MCF 10A (cell line): ENCODE results near the gene SORBS1. TPM values are rescaled to one million over a fixed set of nuclear protein-coding genes. Genes with fewer than 3 reads are reported as not detected.

Experiments used
- BruUV-seq: library from RNA; stranded (reverse); fragments of 400-500 nt; replicated peaks from 2 replicates; lab custom pipeline; 2021; lab: Mats Ljungman, UMichigan
- CTCF ChIA-PET: fragments of 300-600 bp; sonication (Branson Sonifier 250); formaldehyde crosslinking; extraction: SDS; loops from one replicate; lab custom pipeline; 2021; ENCODE audit warnings: antibody characterized with exemption, inconsistent platforms; lab: Yijun Ruan, JAX
- POLR2A ChIA-PET: fragments of 300-600, 350-650 bp; sonication (Branson Sonifier 250); formaldehyde crosslinking; extraction: SDS; loops from one replicate; lab custom pipeline; 2020; ENCODE audit warnings: antibody characterized with exemption, inconsistent platforms; lab: Yijun Ruan, JAX
- DNase-seq: peaks from one replicate; pipeline ENCODE4 v3.0.0-alpha.2; 2018; ENCODE audit not compliant: unreplicated experiment
- H3K27ac Mint-ChIP-seq: one replicate; pipeline ENCODE4 v1.8.0; 2022; ENCODE audit warnings: mild to moderate bottlenecking, low read depth, mixed read lengths; ENCODE audit not compliant: unreplicated experiment
- H3K27me3 Mint-ChIP-seq: one replicate; pipeline ENCODE4 v1.8.0; 2022; ENCODE audit warnings: mixed read lengths; ENCODE audit not compliant: insufficient read depth, unreplicated experiment
- H3K36me3 Mint-ChIP-seq: one replicate; pipeline ENCODE4 v1.8.0; 2022; ENCODE audit warnings: mild to moderate bottlenecking, moderate library complexity, mixed read lengths; ENCODE audit not compliant: insufficient read depth, unreplicated experiment
- H3K4me1 Mint-ChIP-seq: one replicate; pipeline ENCODE4 v1.8.0; 2022; ENCODE audit warnings: mixed read lengths; ENCODE audit not compliant: insufficient read depth, unreplicated experiment
- H3K4me3 Mint-ChIP-seq: one replicate; pipeline ENCODE4 v1.8.0; 2022; ENCODE audit warnings: mild to moderate bottlenecking, moderate library complexity, mixed read lengths; ENCODE audit not compliant: unreplicated experiment
- H3K9me3 Mint-ChIP-seq: one replicate; pipeline ENCODE4 v1.8.0; 2022; ENCODE audit warnings: mixed read lengths; ENCODE audit not compliant: unreplicated experiment
- CTCF ChIP-seq: fragments of 200-600 bp; IDR thresholded peaks from one replicate; pipeline ENCODE4 v1.8.0; 2022; ENCODE audit warnings: antibody characterized with exemption, mild to moderate bottlenecking; ENCODE audit not compliant: unreplicated experiment
- intact Hi-C: fragments of 100-400 bp; cut with micrococcal nuclease; formaldehyde crosslinking; loops from 2 replicates; pipeline ENCODE4 v1.14.1; 2022
- total RNA-seq: library from RNA; stranded (reverse); gene quantifications from 2 replicates; pipeline ENCODE4 v1.2.3, GENCODE V29; 2022

Gene SORBS1
- total RNA-seq, 1 experiment from 2014 or later = 1.0 TPM

- no TSS peak for BruUV-seq
These were observed 18.4 kb downstream of the SORBS1 start for GRCh38 chr10:95542761-95543160.

GRCh38 chr10:95542330-95542729, 18.8 kb downstream of the SORBS1 start:
- H3K9me3 Mint-ChIP-seq = no peaks in the 10 kb centered on the region
- intact Hi-C loops = no loop called here
- H3K27ac Mint-ChIP-seq = no peak overlapping the region
- no peak for TF ChIP-seq CTCF
- ChIA-PET CTCF (interaction anchor here (0.7 kb wide), 1 partner anchor 56 kb away, joined by 8 read pairs; no protein-coding TSS in a partner anchor), POLR2A (no interaction called here)
- no peak for DNase-seq
- H3K4me3 Mint-ChIP-seq = no peak overlapping the region
- H3K36me3 Mint-ChIP-seq = peaks cover 7% of the 10 kb centered on the region
- no peaks in the 10 kb centered on the region for H3K27me3 Mint-ChIP-seq
- BruUV-seq = no TSS peak
- no peaks in the 10 kb centered on the region for H3K4me1 Mint-ChIP-seq

More at GRCh38 chr10:95542761-95543160, 18.4 kb downstream of the SORBS1 start:
- H3K4me1 Mint-ChIP-seq = no peaks in the 10 kb centered on the region
- POLR2A ChIA-PET = no interaction called here
- H3K27me3 Mint-ChIP-seq = no peaks in the 10 kb centered on the region
- H3K9me3 Mint-ChIP-seq = no peaks in the 10 kb centered on the region
- CTCF ChIA-PET = no interaction called here
- intact Hi-C loops = no loop called here
- DNase-seq = no peak
- peaks cover 5% of the 10 kb centered on the region for H3K36me3 Mint-ChIP-seq
- no peak for TF ChIP-seq CTCF
- no peak overlapping the region for H3K4me3 Mint-ChIP-seq
- H3K27ac Mint-ChIP-seq = no peak overlapping the region

- ChIA-PET POLR2A (no interaction called here), CTCF (no interaction called here)
- H3K27ac Mint-ChIP-seq = no peak overlapping the region
- intact Hi-C loops = no loop called here
- no peaks in the 10 kb centered on the region for H3K27me3 Mint-ChIP-seq
- DNase-seq = no peak
- H3K4me3 Mint-ChIP-seq = no peak overlapping the region
- TF ChIP-seq CTCF = no peak
- no peaks in the 10 kb centered on the region for H3K4me1 Mint-ChIP-seq
- BruUV-seq = no TSS peak
- peaks cover 7% of the 10 kb centered on the region for H3K36me3 Mint-ChIP-seq
- no peaks in the 10 kb centered on the region for H3K9me3 Mint-ChIP-seq
These were observed 20.6 kb downstream of the SORBS1 start for GRCh38 chr10:95540514-95541052.

GRCh38 chr10:95539560-95540284, 21.4 kb downstream of the SORBS1 start:
- ChIA-PET CTCF (no interaction called here), POLR2A (no interaction called here)
- no peak for DNase-seq
- no peak for TF ChIP-seq CTCF
- Mint-ChIP-seq H3K4me3 (no peak overlapping the region), H3K27ac (no peak overlapping the region), H3K36me3 (peaks cover 7% of the 10 kb centered on the region), H3K27me3 (no peaks in the 10 kb centered on the region), H3K9me3 (no peaks in the 10 kb centered on the region), H3K4me1 (no peaks in the 10 kb centered on the region)
- intact Hi-C loops = no loop called here
- BruUV-seq = no TSS peak
